HG03575 (cell line): ENCODE data around the gene GSTO2.
"Not testable (repeated sequence)": the region's sequence is repeated elsewhere in the genome, so short reads cannot be mapped to it uniquely, and the experiment has no call there.

Experiments
- ATAC-seq: cut with Tn5 transposase; IDR thresholded peaks from one replicate; pipeline ENCODE4 v1.9.1; 2021; ENCODE audit not compliant: unreplicated experiment, insufficient number of reproducible peaks, low FRiP score; ENCODE audit errors: extremely low read depth

GSTO2 gene

GRCh38 chr10:104268713-104269645, at the start of gene GSTO2:
TSS of gene GSTO2 (plus strand) at chr10:104269184. CDS start at chr10:104274916, 5,732 bp downstream.
- ATAC-seq, result peak; percentile 97

DNA sequence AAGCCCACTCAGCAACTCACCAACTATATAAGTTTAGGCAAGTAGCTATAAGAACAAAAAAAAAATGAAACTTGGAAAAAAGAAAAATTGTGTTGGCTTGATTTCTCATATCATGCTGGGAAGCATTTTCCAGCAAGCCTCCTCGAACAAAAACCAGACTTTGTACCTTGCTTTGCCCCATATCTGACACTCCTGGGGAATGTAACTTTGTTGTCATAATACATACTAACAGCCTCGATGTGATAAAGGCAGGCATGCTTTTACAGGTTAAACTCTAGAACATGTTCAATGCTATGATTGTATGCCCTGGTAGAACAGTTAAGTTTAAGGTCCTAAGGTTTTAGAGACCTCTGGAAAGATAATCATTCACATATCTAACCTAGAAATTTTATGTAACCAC, 48.5 kb upstream of the GSTO2 start:
- no peak for ATAC-seq

- ATAC-seq, result no peak
These were observed 45.7 kb upstream of the GSTO2 start for GRCh38 chr10:104223304-104223703.

GRCh38 chr10:104230490-104230889, 38.5 kb upstream of the GSTO2 start:
- no peak for ATAC-seq

- peak; percentile 100 for ATAC-seq
These were observed 37.0 kb upstream of the GSTO2 start, which contains the start of gene CFAP43 for GRCh38 chr10:104231784-104232612. TSS of gene CFAP43 (minus strand) at chr10:104232364. CDS start at chr10:104232246, 118 bp downstream.

- ATAC-seq, result no peak
These were observed 36.3 kb upstream of the GSTO2 start for GRCh38 chr10:104232613-104233102.

GRCh38 chr10:104233817-104234216, 35.2 kb upstream of the GSTO2 start:
- no peak for ATAC-seq

- ATAC-seq, result no peak
These were observed 34.0 kb upstream of the GSTO2 start for GRCh38 chr10:104234934-104235333.

DNA sequence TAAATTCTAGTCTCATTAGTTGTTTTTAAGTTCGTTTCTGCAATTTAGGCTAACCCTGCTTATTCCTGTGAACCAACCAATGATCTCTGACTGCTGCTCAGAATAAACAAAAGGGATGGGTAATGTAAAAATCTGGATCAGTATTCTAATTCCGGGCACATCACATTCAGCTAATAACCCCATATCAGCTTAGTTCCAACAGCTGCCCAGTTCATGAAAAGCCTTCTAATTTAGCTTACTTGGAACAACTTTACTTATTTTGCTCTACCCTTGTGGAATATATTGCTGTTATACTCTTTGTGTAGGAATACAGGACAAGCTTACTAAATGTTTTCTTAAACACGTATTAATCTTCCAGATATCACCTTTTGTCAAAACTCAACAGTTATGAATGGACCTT, 33.2 kb upstream of the GSTO2 start:
- ATAC-seq, result no peak

GRCh38 chr10:104240078-104240477, 28.9 kb upstream of the GSTO2 start:
- ATAC-seq, result no peak

DNA sequence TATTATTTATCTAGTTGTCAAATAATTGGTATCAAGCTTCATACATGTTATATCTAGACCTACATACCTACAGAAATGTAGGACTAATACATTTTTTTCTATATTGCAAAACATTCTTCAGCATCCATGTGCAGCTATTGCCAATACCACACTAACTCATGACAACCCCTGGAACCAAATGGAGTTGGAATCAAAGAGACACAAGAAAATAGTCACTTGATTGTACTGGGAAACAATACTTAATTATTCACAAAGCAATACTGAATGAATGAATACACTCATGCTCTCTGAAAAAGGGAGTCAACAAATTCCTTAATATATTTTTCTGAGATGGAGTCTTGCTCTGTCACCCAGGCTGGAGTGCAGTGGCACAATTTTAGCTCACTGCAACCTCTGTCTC, 26.4 kb upstream of the GSTO2 start:
- ATAC-seq, result no peak

GRCh38 chr10:104243009-104243408, 26.0 kb upstream of the GSTO2 start:
- not testable (repeated sequence) for ATAC-seq

- ATAC-seq, result no peak
These were observed 25.5 kb upstream of the GSTO2 start for GRCh38 chr10:104243512-104243911.

DNA sequence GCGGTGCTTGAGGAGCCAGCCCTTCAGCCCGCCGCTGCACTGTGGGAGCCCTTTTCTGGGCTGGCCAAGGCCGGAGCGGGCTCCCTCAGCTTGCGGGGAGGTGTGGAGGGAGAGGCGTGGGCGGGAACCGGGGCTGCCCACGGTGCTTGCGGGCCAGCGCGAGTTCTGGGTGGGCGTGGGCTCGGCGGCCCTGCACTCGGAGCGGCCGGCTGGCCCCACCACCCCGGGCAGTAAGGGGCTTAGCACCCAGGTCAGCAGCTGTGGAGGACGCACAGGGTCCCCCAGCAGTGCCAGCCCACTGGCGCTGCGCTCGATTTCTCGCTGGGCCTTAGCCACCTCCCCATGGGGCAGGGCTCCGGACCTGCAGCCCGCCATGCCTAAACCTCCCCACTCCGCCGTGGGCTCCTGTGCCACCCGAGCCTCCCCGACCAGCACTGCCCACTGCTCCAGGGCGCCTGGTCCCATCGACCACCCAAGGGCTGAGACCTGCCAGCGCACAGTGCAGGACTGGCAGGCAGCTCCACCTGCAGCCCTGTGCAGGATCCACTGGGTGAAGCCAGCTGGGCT, 23.8 kb upstream of the GSTO2 start:
- no peak for ATAC-seq

- ATAC-seq, result no peak
These were observed 22.0 kb upstream of the GSTO2 start for GRCh38 chr10:104246976-104247375.

DNA sequence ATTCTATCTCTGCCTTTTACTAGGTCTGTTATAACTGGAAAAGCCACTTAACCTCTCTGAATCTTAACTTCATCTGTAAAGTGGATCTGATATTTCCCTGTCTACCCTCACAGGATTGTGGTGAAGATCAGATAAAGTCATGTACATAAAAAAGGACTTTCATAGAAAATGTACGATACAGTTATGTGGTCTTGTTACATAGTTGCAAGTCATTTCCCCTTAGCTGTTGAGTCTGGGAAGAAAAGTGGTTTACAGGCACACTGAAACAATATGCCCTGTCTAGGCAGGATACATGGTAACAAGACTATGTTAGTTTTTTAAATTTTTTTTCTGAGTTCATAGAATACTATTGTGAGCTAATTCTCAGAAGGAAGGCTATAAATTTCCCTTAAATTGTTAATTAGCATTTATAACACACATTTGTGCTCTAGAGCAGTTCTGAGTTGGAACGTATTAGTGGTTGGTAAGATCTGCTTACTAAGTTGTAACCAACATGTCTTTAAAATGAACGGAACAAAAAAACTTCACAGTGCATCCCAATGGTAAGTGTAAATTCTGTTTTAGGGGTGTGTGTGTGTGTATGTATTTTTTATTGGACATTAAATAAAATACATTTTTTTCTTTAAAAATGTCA, 21.4 kb upstream of the GSTO2 start:
- no peak for ATAC-seq

DNA sequence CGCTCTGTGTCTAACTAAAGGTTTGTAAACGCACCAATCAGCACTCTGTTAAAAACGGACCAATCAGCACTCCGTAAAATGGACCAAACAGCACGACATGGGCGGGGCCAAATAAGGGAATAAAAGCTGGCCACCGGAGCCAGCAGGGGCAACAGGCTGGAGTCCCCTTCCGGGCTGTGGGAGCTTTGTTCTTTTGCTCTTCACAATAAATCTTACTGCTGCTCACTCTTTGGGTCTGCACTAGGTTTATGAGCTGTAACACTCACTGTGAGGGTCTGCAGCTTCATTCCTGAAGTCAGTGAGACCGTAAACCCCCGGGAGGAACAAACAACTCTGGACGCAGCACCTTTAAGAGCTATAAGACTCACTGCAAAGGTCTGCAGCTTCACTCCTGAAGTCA, 20.1 kb upstream of the GSTO2 start:
- ATAC-seq, result not testable (repeated sequence)

DNA sequence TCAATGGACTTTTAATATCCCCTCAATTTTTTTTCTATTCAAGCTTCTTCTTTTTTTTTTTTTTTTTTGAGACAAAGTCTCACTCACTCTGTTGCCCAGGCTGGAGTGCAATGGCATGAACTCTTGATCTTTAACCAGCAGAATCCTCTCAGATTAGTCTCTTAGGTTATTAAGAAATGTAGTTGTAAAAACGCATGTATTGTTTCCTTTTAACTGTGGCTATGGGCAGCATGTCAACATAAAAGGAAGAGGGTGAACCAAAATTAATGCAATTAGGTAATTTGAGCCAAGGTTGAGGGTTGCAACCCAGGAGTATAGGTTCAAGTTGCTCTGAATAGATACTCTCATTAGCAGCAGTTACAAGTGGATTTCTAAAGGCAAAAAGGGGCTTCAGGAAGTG, 18.6 kb upstream of the GSTO2 start:
- no peak for ATAC-seq

DNA sequence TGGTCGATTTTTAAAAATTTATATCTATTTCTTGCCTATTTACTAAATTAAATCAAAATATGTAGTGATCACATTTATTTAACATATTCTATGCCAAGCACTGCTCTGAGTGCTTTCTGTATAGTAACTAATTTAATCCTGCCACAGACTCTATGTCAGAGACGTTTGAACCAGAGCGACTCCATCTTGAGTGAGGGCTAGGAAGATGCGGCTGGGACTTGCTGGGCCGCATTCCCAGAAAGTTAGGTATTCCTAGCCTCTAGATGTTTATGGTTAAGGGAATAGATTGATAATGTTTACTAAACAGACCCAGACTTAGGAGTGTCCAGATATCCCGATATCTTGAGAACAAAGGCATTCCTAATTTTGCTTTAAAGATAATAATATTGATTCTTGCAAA, 17.5 kb upstream of the GSTO2 start:
- ATAC-seq, result no peak
